DOHH2 (cell line): Measurements from ENCODE around the gene CD248.

Experiments used
- H3F3A ChIP-seq: fragments of 200-600 bp; sonication (generic), shearing (Covaris generic); 2 replicates; pipeline ENCODE4 v1.6.0; 2016; ENCODE audit warnings: antibody characterized with exemption, mild to moderate bottlenecking; ENCODE audit not compliant: control insufficient read depth, insufficient read depth
- H3K27ac ChIP-seq: fragments of 200-600 bp; sonication (generic); 2 replicates; pipeline ENCODE4 v1.5.1; 2014; ENCODE audit warnings: low read depth, mild to moderate bottlenecking, low read length, moderate library complexity
- H3K27me3 ChIP-seq: fragments of 200-600 bp; sonication (generic); 2 replicates; pipeline ENCODE4 v1.6.1; 2014; ENCODE audit warnings: mild to moderate bottlenecking, low read length, mixed read lengths; ENCODE audit not compliant: control insufficient read depth
- H3K36me3 ChIP-seq: fragments of 200-600 bp; sonication (generic); 2 replicates; pipeline ENCODE4 v1.6.1; 2014; ENCODE audit warnings: mild to moderate bottlenecking, low read length, moderate library complexity, mixed read lengths; ENCODE audit not compliant: control insufficient read depth
- H3K4me1 ChIP-seq: fragments of 200-600 bp; sonication (generic); 2 replicates; pipeline ENCODE4 v1.6.1; 2014; ENCODE audit warnings: mild to moderate bottlenecking, low read length, mixed read lengths; ENCODE audit not compliant: control insufficient read depth
- H3K4me2 ChIP-seq: fragments of 200-600 bp; sonication (generic); 2 replicates; pipeline ENCODE4 v1.6.0; 2014; ENCODE audit warnings: mild to moderate bottlenecking, low read length, moderate library complexity
- H3K4me3 ChIP-seq: fragments of 200-600 bp; sonication (generic); 2 replicates; pipeline ENCODE4 v1.5.1; 2014; ENCODE audit warnings: mild to moderate bottlenecking, low read length, mixed read lengths
- H3K79me2 ChIP-seq: fragments of 200-600 bp; sonication (generic); 2 replicates; pipeline ENCODE4 v1.6.1; 2014; ENCODE audit warnings: mild to moderate bottlenecking, low read length, mixed read lengths; ENCODE audit not compliant: control insufficient read depth
- H3K9me2 ChIP-seq: fragments of 200-600 bp; sonication (generic); replicated peaks from 2 replicates; pipeline ENCODE4 v1.6.1; 2014; ENCODE audit warnings: mild to moderate bottlenecking, low read length, mixed read lengths; ENCODE audit not compliant: control insufficient read depth
- H3K9me3 ChIP-seq: fragments of 200-600 bp; sonication (generic); 2 replicates; pipeline ENCODE4 v1.6.1; 2014; ENCODE audit warnings: antibody characterized with exemption, low read length, mixed read lengths; ENCODE audit not compliant: control insufficient read depth, insufficient read depth
- H4K20me1 ChIP-seq: fragments of 200-600 bp; sonication (generic); 2 replicates; pipeline ENCODE4 v1.6.0; 2014; ENCODE audit warnings: low read depth, mild to moderate bottlenecking, antibody characterized with exemption, low read length, moderate library complexity; ENCODE audit not compliant: control insufficient read depth, insufficient read depth
- EZH2phosphoT487 ChIP-seq: fragments of 200-600 bp; sonication (generic); IDR thresholded peaks from 2 replicates; pipeline ENCODE4 v1.6.1; 2017; ENCODE audit warnings: borderline replicate concordance, mild to moderate bottlenecking, antibody characterized with exemption, low read length, moderate library complexity, mixed read lengths
- TF ChIP-seq, protein P1 (sequence below): fragments of 200-600 bp; sonication (generic); IDR thresholded peaks from one replicate; pipeline ENCODE4 v1.5.1; 2014; ENCODE audit warnings: antibody characterized with exemption, mild to moderate bottlenecking, low read depth, low read length; ENCODE audit not compliant: poor library complexity, severe bottlenecking

The CD248 gene

GRCh38 chr11:66315921-66316811 lies 678 bp downstream of the CD248 start:
- Histone ChIP-seq H4K20me1 (no peaks in the 10 kb centered on the region), H3K9me2 (no peaks in the 10 kb centered on the region), H3K27ac (no peak overlapping the region), H3K36me3 (no peaks in the 10 kb centered on the region), H3K27me3 (no peaks in the 10 kb centered on the region), H3K4me1 (peaks cover 49% of the 10 kb centered on the region), H3K9me3 (peaks cover 3% of the 10 kb centered on the region; the same call in 1 of the 2 replicates), H3K4me2 (peak overlapping the region; percentile 92), H3K79me2 (no peaks in the 10 kb centered on the region), H3K4me3 (no peak overlapping the region), H3F3A (peaks cover 11% of the 10 kb centered on the region)
- no peak for TF ChIP-seq EZH2phosphoT487
- TF ChIP-seq, protein P1, sequence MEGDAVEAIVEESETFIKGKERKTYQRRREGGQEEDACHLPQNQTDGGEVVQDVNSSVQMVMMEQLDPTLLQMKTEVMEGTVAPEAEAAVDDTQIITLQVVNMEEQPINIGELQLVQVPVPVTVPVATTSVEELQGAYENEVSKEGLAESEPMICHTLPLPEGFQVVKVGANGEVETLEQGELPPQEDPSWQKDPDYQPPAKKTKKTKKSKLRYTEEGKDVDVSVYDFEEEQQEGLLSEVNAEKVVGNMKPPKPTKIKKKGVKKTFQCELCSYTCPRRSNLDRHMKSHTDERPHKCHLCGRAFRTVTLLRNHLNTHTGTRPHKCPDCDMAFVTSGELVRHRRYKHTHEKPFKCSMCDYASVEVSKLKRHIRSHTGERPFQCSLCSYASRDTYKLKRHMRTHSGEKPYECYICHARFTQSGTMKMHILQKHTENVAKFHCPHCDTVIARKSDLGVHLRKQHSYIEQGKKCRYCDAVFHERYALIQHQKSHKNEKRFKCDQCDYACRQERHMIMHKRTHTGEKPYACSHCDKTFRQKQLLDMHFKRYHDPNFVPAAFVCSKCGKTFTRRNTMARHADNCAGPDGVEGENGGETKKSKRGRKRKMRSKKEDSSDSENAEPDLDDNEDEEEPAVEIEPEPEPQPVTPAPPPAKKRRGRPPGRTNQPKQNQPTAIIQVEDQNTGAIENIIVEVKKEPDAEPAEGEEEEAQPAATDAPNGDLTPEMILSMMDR = no peak

GRCh38 chr11:66315498-66315885 lies 1.4 kb downstream of the CD248 start:
- no peaks in the 10 kb centered on the region for H4K20me1 ChIP-seq
- no peaks in the 10 kb centered on the region for H3K27me3 ChIP-seq
- H3K4me2 ChIP-seq = no peak overlapping the region
- peaks cover 3% of the 10 kb centered on the region; the same call in 1 of the 2 replicates for H3K9me3 ChIP-seq
- no peaks in the 10 kb centered on the region for H3K9me2 ChIP-seq
- H3K4me1 ChIP-seq = peaks cover 49% of the 10 kb centered on the region
- H3K4me3 ChIP-seq = no peak overlapping the region
- no peaks in the 10 kb centered on the region for H3K79me2 ChIP-seq
- H3F3A ChIP-seq = peaks cover 11% of the 10 kb centered on the region
- no peak for TF ChIP-seq EZH2phosphoT487
- TF ChIP-seq, protein P1 = no peak
- H3K36me3 ChIP-seq = no peaks in the 10 kb centered on the region
- no peak overlapping the region for H3K27ac ChIP-seq

DNA sequence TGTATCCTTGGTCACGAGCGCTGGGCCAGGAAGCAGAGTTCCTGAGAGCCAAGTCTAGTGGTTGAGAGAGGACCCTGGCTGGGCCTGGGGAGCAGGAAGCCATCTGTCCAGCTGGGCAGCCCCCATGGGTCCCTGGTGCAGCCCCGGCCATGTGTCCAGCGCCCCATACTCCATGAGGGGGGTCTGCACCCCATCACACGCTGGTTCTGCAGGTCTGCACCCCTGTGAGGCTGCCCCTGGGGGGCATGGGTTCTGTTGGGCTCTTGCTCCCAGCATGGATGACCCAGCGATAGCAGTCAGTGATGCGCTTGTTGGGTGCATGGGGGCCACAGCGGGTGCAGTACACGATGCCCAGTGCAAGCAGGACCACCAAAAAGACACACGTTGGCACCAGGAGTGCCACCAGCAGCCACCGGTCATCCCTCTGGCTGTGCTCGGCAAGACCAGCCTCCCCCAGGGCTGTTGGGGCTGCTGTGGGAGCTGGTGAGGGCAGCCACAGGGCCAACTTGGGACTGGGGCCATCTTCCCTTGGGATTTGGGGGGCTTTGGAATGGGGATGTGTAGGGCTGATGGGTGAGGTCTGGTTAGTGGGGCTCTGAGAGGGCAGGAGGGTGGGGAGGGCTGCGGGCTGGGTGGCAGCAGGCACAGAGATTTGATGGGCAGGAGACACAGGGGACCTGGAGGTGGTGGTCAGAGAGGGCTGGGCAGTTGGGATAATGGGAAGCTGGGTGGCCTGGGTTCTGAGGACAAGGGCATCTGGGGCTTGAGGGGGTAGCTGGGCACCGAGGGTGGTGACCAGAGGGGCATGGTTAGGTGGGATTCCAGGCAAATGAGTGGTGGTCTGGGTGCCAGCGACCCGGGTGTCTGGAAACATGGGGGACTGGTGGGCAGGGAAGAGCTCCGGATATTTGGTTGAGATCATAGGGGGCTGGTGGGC lies 2.0 kb downstream of the CD248 start:
- Histone ChIP-seq H3K4me3 (no peak overlapping the region), H3K27me3 (no peaks in the 10 kb centered on the region), H3K27ac (no peak overlapping the region), H3K4me1 (peaks cover 49% of the 10 kb centered on the region), H3K79me2 (no peaks in the 10 kb centered on the region), H3K36me3 (no peaks in the 10 kb centered on the region), H3F3A (peaks cover 11% of the 10 kb centered on the region), H3K9me2 (no peaks in the 10 kb centered on the region), H3K9me3 (peaks cover 3% of the 10 kb centered on the region; the same call in 1 of the 2 replicates), H3K4me2 (no peak overlapping the region), H4K20me1 (no peaks in the 10 kb centered on the region)
- TF ChIP-seq, protein P1 = no peak
